PC-3 (cell line): ENCODE results near the gene ENPP7.

Experiments used
- EZH2 ChIP-seq: fragments of 300-600 bp; sonication (generic); IDR thresholded peaks from one replicate; pipeline ENCODE4 v1.6.1; 2017; ENCODE audit warnings: antibody characterized with exemption, mild to moderate bottlenecking, low read length; ENCODE audit not compliant: unreplicated experiment
- EZH2phosphoT487 ChIP-seq: fragments of 300-600 bp; sonication (generic); IDR thresholded peaks from 2 replicates; pipeline ENCODE4 v1.6.1; 2018; ENCODE audit warnings: mild to moderate bottlenecking, antibody characterized with exemption, low read length, borderline replicate concordance
- TF ChIP-seq, protein P1 (sequence below): fragments of 300-600 bp; sonication (generic); conservative IDR thresholded peaks from 2 replicates; pipeline ENCODE4 v1.5.1; 2017; ENCODE audit warnings: antibody characterized with exemption, low read depth, mild to moderate bottlenecking, low read length

DNA sequence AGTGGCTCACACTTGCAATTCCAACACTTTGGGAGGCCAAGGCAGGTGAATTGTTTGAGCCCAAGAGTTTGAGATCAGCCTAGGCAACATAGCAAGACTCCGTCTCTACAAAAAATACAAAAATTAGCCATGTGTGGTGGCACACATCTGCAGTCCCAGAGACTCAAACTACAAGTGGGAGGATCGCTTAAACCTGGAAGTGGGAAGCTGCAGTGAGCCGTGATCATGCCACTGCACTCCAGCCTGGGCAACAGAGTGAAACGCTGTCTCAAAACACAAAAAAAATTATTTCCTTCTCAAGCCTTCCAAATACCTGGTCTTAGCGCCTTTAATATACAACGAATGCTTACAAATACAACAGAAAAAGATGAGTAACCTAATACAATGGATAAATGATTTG, 27.5 kb downstream of the ENPP7 start:
- TF ChIP-seq, protein P1, sequence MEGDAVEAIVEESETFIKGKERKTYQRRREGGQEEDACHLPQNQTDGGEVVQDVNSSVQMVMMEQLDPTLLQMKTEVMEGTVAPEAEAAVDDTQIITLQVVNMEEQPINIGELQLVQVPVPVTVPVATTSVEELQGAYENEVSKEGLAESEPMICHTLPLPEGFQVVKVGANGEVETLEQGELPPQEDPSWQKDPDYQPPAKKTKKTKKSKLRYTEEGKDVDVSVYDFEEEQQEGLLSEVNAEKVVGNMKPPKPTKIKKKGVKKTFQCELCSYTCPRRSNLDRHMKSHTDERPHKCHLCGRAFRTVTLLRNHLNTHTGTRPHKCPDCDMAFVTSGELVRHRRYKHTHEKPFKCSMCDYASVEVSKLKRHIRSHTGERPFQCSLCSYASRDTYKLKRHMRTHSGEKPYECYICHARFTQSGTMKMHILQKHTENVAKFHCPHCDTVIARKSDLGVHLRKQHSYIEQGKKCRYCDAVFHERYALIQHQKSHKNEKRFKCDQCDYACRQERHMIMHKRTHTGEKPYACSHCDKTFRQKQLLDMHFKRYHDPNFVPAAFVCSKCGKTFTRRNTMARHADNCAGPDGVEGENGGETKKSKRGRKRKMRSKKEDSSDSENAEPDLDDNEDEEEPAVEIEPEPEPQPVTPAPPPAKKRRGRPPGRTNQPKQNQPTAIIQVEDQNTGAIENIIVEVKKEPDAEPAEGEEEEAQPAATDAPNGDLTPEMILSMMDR = no peak
- TF ChIP-seq EZH2 (no peak), EZH2phosphoT487 (no peak)
